A549 (cell line): ENCODE results near the gene CLIC5.

Experiments
- EHMT2 ChIP-seq: fragments of 200-600 bp; sonication (generic); IDR thresholded peaks from 2 replicates; pipeline ENCODE4 v1.6.1; 2016; ENCODE audit warnings: antibody characterized with exemption, low read depth, mild to moderate bottlenecking, moderate library complexity
- HDAC2 ChIP-seq: fragments of 200-600 bp; sonication (generic); IDR thresholded peaks from 2 replicates; pipeline ENCODE4 v1.6.1; 2016
- HOXB5 ChIP-seq: fragments of 250-450 bp; sonication (Bioruptor Pico); IDR thresholded peaks from 2 replicates; pipeline ENCODE4 v1.5.0; 2020; ENCODE audit warnings: mild to moderate bottlenecking, moderate library complexity
- MAZ ChIP-seq: fragments of 150-350 bp; IDR thresholded peaks from 2 replicates; pipeline ENCODE4 v1.6.1; 2014; ENCODE audit warnings: antibody characterized with exemption, low read depth, low read length, borderline replicate concordance
- NPAS2 ChIP-seq: fragments of 250-450 bp; sonication (Bioruptor Pico); IDR thresholded peaks from 2 replicates; pipeline ENCODE4 v1.8.0; 2022; ENCODE audit warnings: mild to moderate bottlenecking, moderate library complexity, borderline replicate concordance
- PHF8 ChIP-seq: fragments of 200-600 bp; sonication (generic); IDR thresholded peaks from 2 replicates; pipeline ENCODE4 v1.6.1; 2016; ENCODE audit warnings: low read depth, mild to moderate bottlenecking, antibody characterized with exemption, moderate library complexity, borderline replicate concordance
- POLR2A ChIP-seq: IDR thresholded peaks from 2 replicates; pipeline ENCODE4 v1.6.1; 2012; ENCODE audit warnings: mild to moderate bottlenecking, low read length
- RAD21 ChIP-seq, 2 experiments: fragments of >200 bp in 1 of 2; sonication (Bioruptor Twin) in 1 of 2; formaldehyde crosslinking in 1 of 2; IDR thresholded peaks in 1 of 2; conservative IDR thresholded peaks in 1 of 2; 2 replicates in 1 of 2; 3 replicates in 1 of 2; pipeline ENCODE4 v1.6.1; 2012 to 2018; ENCODE audit warnings: inconsistent platforms in 1 of 2
- RCOR1 ChIP-seq: fragments of 150-350 bp; IDR thresholded peaks from 2 replicates; pipeline ENCODE4 v1.6.1; 2014; ENCODE audit warnings: antibody characterized with exemption, low read length, low read depth
- RNF2 ChIP-seq: fragments of 200-600 bp; sonication (generic); IDR thresholded peaks from 2 replicates; pipeline ENCODE4 v1.6.1; 2016; ENCODE audit warnings: low read depth, mild to moderate bottlenecking, antibody characterized with exemption, moderate library complexity, borderline replicate concordance
- SMC3 ChIP-seq: fragments of >200 bp; sonication (Bioruptor Twin); formaldehyde crosslinking; IDR thresholded peaks from 3 replicates; pipeline ENCODE4 v1.6.1; 2018; ENCODE audit warnings: inconsistent platforms
- ZC3H11A ChIP-seq: fragments of 450-650 bp; IDR thresholded peaks from 2 replicates; pipeline ENCODE4 v1.6.1; 2014; ENCODE audit warnings: antibody characterized with exemption, mild to moderate bottlenecking
- TF ChIP-seq, protein P1 (sequence below): fragments of >200 bp; sonication (Bioruptor Twin); formaldehyde crosslinking; IDR thresholded peaks from 3 replicates; pipeline ENCODE4 v1.5.1; 2016
- TF ChIP-seq, protein P2 (sequence below): IDR thresholded peaks from 2 replicates; pipeline ENCODE4 v1.6.1; 2012

DNA sequence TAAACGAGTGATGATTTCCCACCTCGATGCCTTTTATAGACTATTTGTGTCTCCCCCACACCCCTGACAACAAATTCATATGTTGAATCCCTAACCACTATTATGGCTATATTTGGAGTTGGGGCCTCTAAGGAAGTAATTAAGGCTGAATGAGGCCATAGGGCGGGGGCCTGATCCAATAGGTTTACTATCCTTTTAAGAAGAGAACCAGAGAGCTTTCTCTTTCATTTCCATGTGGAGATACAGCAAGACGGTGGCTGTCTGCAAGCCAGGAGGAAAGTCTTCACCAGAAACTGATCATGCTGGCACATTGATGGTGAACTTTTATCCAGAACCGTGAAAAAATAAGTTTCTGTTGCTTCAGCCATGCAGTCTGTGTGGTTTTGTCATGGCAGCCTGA lies 38.9 kb upstream of the CLIC5 start:
- TF ChIP-seq POLR2A (no peak), SMC3 (no peak), HDAC2 (no peak), RAD21 (conservative IDR thresholded peaks at IDR 0.05 in 1 of 2, IDR thresholded peaks at IDR 0.05 in 1 of 2) (no peak), ZC3H11A (no peak), PHF8 (no peak), RNF2 (no peak), RCOR1 (no peak), MAZ (no peak), HOXB5 (CRISPR knock-in tag) (no peak), EHMT2 (no peak), NPAS2 (CRISPR knock-in tag) (no peak)
- TF ChIP-seq, protein P1, sequence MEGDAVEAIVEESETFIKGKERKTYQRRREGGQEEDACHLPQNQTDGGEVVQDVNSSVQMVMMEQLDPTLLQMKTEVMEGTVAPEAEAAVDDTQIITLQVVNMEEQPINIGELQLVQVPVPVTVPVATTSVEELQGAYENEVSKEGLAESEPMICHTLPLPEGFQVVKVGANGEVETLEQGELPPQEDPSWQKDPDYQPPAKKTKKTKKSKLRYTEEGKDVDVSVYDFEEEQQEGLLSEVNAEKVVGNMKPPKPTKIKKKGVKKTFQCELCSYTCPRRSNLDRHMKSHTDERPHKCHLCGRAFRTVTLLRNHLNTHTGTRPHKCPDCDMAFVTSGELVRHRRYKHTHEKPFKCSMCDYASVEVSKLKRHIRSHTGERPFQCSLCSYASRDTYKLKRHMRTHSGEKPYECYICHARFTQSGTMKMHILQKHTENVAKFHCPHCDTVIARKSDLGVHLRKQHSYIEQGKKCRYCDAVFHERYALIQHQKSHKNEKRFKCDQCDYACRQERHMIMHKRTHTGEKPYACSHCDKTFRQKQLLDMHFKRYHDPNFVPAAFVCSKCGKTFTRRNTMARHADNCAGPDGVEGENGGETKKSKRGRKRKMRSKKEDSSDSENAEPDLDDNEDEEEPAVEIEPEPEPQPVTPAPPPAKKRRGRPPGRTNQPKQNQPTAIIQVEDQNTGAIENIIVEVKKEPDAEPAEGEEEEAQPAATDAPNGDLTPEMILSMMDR = no peak
- TF ChIP-seq, protein P2, sequence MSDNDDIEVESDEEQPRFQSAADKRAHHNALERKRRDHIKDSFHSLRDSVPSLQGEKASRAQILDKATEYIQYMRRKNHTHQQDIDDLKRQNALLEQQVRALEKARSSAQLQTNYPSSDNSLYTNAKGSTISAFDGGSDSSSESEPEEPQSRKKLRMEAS = no peak
